Keratinocyte (primary cell): Measurements from ENCODE around the gene PXYLP1. TPM values are rescaled to one million over a fixed set of nuclear protein-coding genes. Genes with fewer than 3 reads are reported as not detected.

Source experiments
- DNase-seq: peaks from one replicate; pipeline ENCODE4 v3.0.0-alpha.2; 2011; ENCODE audit warnings: low read depth, missing footprints, low spot score
- FAIRE-seq: peaks from 2 replicates; lab custom pipeline; 2011; peaks lifted over from hg19 to GRCh38; lab: Jason Lieb, UNC
- H2AFZ ChIP-seq: 2 replicates; pipeline ENCODE4 v1.6.0; 2012; ENCODE audit warnings: low read length, control low read depth, inconsistent platforms; ENCODE audit not compliant: control insufficient read depth
- H3K27ac ChIP-seq: 2 replicates; pipeline ENCODE4 v1.5.1; 2011; ENCODE audit warnings: low read length; ENCODE audit not compliant: control insufficient read depth, insufficient read depth
- H3K27me3 ChIP-seq: 3 replicates; pipeline ENCODE4 v1.6.0; 2011; ENCODE audit warnings: low read length; ENCODE audit not compliant: control insufficient read depth, insufficient read depth; ENCODE audit errors: extremely low read depth
- H3K36me3 ChIP-seq, 2 experiments: 2 replicates in 1 of 2; 3 replicates in 1 of 2; pipeline ENCODE4 v1.5.1; 2011; ENCODE audit warnings: low read length in 2 of 2, mild to moderate bottlenecking in 1 of 2; ENCODE audit not compliant: control insufficient read depth in 2 of 2, insufficient read depth in 2 of 2; ENCODE audit errors: extremely low read depth in 1 of 2
- H3K4me1 ChIP-seq: 3 replicates; pipeline ENCODE4 v1.5.1; 2011; ENCODE audit warnings: low read length; ENCODE audit not compliant: control insufficient read depth, insufficient read depth; ENCODE audit errors: extremely low read depth
- H3K4me2 ChIP-seq: 3 replicates; pipeline ENCODE4 v1.6.0; 2011; ENCODE audit warnings: low read depth, low read length; ENCODE audit not compliant: control insufficient read depth, insufficient read depth; ENCODE audit errors: extremely low read depth
- H3K4me3 ChIP-seq, 3 experiments: fragments of 200-600 bp in 1 of 3; sonication (generic) in 1 of 3; 2 replicates in 2 of 3; 3 replicates in 1 of 3; pipeline ENCODE4 v1.5.1; 2011 to 2016; ENCODE audit warnings: low read length in 3 of 3, mild to moderate bottlenecking in 3 of 3, control low read depth in 2 of 3, inconsistent platforms in 1 of 3, low read depth in 1 of 3, mixed read lengths in 1 of 3, mixed run types in 1 of 3, moderate library complexity in 1 of 3; ENCODE audit not compliant: control insufficient read depth in 2 of 3, insufficient read depth in 2 of 3; ENCODE audit errors: extremely low read depth in 1 of 3
- H3K79me2 ChIP-seq: 2 replicates; pipeline ENCODE4 v1.6.0; 2012; ENCODE audit warnings: low read length; ENCODE audit not compliant: control insufficient read depth, insufficient read depth
- H3K9ac ChIP-seq: 3 replicates; pipeline ENCODE4 v1.6.0; 2011; ENCODE audit warnings: low read length; ENCODE audit not compliant: control insufficient read depth, insufficient read depth; ENCODE audit errors: extremely low read depth
- H3K9me1 ChIP-seq: 3 replicates; pipeline ENCODE4 v1.6.0; 2011; ENCODE audit warnings: low read length; ENCODE audit not compliant: control insufficient read depth, insufficient read depth; ENCODE audit errors: extremely low read depth
- H3K9me3 ChIP-seq: 2 replicates; pipeline ENCODE4 v1.5.1; 2012; ENCODE audit warnings: low read depth, low read length; ENCODE audit not compliant: control insufficient read depth
- H4K20me1 ChIP-seq: 3 replicates; pipeline ENCODE4 v1.6.0; 2011; ENCODE audit warnings: low read length; ENCODE audit not compliant: control insufficient read depth, insufficient read depth; ENCODE audit errors: extremely low read depth
- EZH2 ChIP-seq: IDR thresholded peaks from one replicate; pipeline ENCODE4 v1.6.1; 2012; ENCODE audit warnings: inconsistent platforms, mild to moderate bottlenecking, low read length, moderate library complexity
- dilution Hi-C: fragments of 300-500 bp; cut with MboI; formaldehyde crosslinking; loops from one replicate; pipeline ENCODE4 v1.7.0; 2020; ENCODE audit warnings: low sequenced_read_pairs; ENCODE audit not compliant: extremely low pct_ligation_motif_present
- polyA plus RNA-seq, 5 experiments: library from polyadenylated mRNA; depleted of rRNA in 3 of 5; stranded (reverse) in 3 of 5; stranded (forward) in 1 of 5; unstranded in 1 of 5; fragments of >200 nt; gene quantifications; 1 replicate in 1 of 5; 2 replicates in 3 of 5; 3 replicates in 1 of 5; pipeline versions ENCODE4 v1.2.1 to v1.2.3, GENCODE V29; 2011 to 2012; ENCODE audit warnings: missing spikeins in 2 of 5, low read depth in 1 of 5, low replicate concordance in 1 of 5
- TF ChIP-seq, protein P1 (sequence below), 3 experiments: IDR thresholded peaks in 1 of 3; conservative IDR thresholded peaks in 1 of 3; optimal IDR thresholded peaks in 1 of 3; 2 replicates in 2 of 3; 3 replicates in 1 of 3; pipeline versions ENCODE3 to v1.5.1; 2011; ENCODE audit warnings: low read length in 3 of 3, mild to moderate bottlenecking in 3 of 3, moderate library complexity in 2 of 3, control low read depth in 1 of 3, inconsistent platforms in 1 of 3; ENCODE audit not compliant: insufficient read depth in 2 of 3; ENCODE audit errors: extremely low read depth in 1 of 3

The PXYLP1 gene
- polyA plus RNA-seq, 1 donor (not counting 4 experiments of a cell fraction or from before 2014, with no cell fraction given) = 3.0 TPM

- Histone ChIP-seq H3K27ac (no peak overlapping the region), H3K9me3 (no peaks in the 10 kb centered on the region), H3K4me2 (no peak overlapping the region), H3K36me3 (no peaks in the 10 kb centered on the region), H4K20me1 (no peaks in the 10 kb centered on the region), H3K4me1 (peaks cover 21% of the 10 kb centered on the region), H3K9ac (no peak overlapping the region), H3K4me3 (no peak overlapping the region), H3K27me3 (no peaks in the 10 kb centered on the region), H3K79me2 (no peaks in the 10 kb centered on the region), H2AFZ (no peak overlapping the region), H3K9me1 (no peaks in the 10 kb centered on the region)
- dilution Hi-C loops = no loop called here
- no peak for DNase-seq
- FAIRE-seq = peak; percentile 88
- TF ChIP-seq, protein P1, sequence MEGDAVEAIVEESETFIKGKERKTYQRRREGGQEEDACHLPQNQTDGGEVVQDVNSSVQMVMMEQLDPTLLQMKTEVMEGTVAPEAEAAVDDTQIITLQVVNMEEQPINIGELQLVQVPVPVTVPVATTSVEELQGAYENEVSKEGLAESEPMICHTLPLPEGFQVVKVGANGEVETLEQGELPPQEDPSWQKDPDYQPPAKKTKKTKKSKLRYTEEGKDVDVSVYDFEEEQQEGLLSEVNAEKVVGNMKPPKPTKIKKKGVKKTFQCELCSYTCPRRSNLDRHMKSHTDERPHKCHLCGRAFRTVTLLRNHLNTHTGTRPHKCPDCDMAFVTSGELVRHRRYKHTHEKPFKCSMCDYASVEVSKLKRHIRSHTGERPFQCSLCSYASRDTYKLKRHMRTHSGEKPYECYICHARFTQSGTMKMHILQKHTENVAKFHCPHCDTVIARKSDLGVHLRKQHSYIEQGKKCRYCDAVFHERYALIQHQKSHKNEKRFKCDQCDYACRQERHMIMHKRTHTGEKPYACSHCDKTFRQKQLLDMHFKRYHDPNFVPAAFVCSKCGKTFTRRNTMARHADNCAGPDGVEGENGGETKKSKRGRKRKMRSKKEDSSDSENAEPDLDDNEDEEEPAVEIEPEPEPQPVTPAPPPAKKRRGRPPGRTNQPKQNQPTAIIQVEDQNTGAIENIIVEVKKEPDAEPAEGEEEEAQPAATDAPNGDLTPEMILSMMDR (optimal IDR thresholded peaks at IDR 0.05 in 1 of 3, IDR thresholded peaks at IDR 0.05 in 1 of 3, conservative IDR thresholded peaks at IDR 0.05 in 1 of 3; ENCODE audit: extremely low read depth in 1 of 3, insufficient read depth in 2 of 3, low read length in 3 of 3) = peak; percentile 47 to 59 (median 59)
- no peak for TF ChIP-seq EZH2
Observed at GRCh38 chr3:141279077-141279967, 47.7 kb downstream of the PXYLP1 start.

GRCh38 chr3:141280086-141280485, 48.5 kb downstream of the PXYLP1 start:
- TF ChIP-seq EZH2 = no peak
- TF ChIP-seq, protein P1 (optimal IDR thresholded peaks at IDR 0.05 in 1 of 3, IDR thresholded peaks at IDR 0.05 in 1 of 3, conservative IDR thresholded peaks at IDR 0.05 in 1 of 3; ENCODE audit: extremely low read depth in 1 of 3, insufficient read depth in 2 of 3, low read length in 3 of 3) = no peak
- Histone ChIP-seq H4K20me1 (no peaks in the 10 kb centered on the region), H3K27ac (no peak overlapping the region), H3K79me2 (no peaks in the 10 kb centered on the region), H3K9me3 (no peaks in the 10 kb centered on the region), H3K9me1 (no peaks in the 10 kb centered on the region), H3K9ac (no peak overlapping the region), H3K27me3 (no peaks in the 10 kb centered on the region), H3K4me1 (peaks cover 14% of the 10 kb centered on the region), H2AFZ (no peak overlapping the region), H3K36me3 (no peaks in the 10 kb centered on the region), H3K4me2 (no peak overlapping the region), H3K4me3 (no peak overlapping the region)
- dilution Hi-C loops = no loop called here
- FAIRE-seq (no peak), DNase-seq (no peak)
